H4 (cell line): Measurements from ENCODE around the gene ABLIM2. TPM values are rescaled to one million over a fixed set of nuclear protein-coding genes. Genes with fewer than 3 reads are reported as not detected.

Experiments used
- DNase-seq: peaks from one replicate; pipeline ENCODE4 v3.0.0-alpha.2; 2015; ENCODE audit warnings: low spot score
- total RNA-seq: library from RNA; depleted of rRNA; stranded (reverse); fragments of >200 nt; shearing (Covaris generic); gene quantifications from 2 replicates; pipeline ENCODE4 v1.2.3, GENCODE V29; 2014; rRNA removed

The ABLIM2 gene
- 0.29 and 0.43 TPM in 2 replicates for total RNA-seq

GRCh38 chr4:8158710-8159536 is at the start of gene ABLIM2:
Gene ABLIM2 (minus strand): TSS chr4:8158813. CDS start chr4:8158689, 124 bp downstream.
- DNase-seq, result peak; percentile 97

GRCh38 chr4:8207314-8207713 is 48.7 kb upstream of the ABLIM2 start:
- no peak for DNase-seq

DNA sequence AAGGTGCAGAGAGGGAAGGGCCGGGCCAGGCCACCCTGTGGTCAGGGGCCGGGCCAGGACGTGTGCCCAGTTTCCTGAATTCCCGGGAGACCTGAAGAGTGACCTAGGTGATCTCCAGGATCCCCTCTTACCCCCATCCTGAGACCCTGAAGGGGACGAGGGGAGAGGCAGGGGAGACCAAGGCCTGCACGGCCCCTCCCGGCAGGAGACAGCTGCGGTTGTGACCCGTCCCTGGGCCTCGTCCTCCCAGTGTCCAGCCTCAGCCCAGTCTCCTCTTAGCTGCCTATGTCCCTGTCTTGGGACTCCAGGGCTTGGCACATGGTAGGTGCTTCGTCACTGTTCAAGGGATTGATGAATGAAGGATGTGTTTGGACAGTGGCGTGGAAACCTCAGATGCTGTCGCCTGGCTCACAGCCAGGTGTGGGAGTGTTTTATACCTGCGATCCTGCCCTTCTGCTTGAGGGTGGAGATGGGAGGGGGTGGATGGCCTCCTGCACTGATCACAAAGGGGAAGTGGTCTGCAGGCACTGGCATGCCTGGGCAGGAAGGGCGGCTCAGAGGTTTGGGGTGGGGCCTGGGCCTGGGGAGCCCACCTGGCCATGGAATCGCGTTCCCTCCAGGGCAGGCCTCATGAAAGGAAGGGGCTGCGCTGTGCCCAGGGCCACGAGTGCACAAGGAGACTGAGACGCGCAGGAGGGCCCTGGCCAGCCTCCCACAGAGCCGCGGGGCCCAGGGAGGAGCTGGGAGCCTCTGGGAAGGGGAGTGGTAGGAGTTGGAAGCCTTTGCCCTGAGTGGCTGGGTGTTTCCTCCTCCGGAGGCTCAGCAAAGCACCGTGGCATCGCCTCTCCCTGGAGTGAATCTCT is 47.4 kb upstream of the ABLIM2 start:
- DNase-seq, result no peak

- no peak for DNase-seq
Observed at GRCh38 chr4:8205241-8205707, 46.7 kb upstream of the ABLIM2 start.

- no peak for DNase-seq
Observed at GRCh38 chr4:8204576-8205227, 46.1 kb upstream of the ABLIM2 start.

- no peak for DNase-seq
Observed at GRCh38 chr4:8203817-8204216, 45.2 kb upstream of the ABLIM2 start.

GRCh38 chr4:8203052-8203401 is 44.4 kb upstream of the ABLIM2 start:
- no peak for DNase-seq

DNA sequence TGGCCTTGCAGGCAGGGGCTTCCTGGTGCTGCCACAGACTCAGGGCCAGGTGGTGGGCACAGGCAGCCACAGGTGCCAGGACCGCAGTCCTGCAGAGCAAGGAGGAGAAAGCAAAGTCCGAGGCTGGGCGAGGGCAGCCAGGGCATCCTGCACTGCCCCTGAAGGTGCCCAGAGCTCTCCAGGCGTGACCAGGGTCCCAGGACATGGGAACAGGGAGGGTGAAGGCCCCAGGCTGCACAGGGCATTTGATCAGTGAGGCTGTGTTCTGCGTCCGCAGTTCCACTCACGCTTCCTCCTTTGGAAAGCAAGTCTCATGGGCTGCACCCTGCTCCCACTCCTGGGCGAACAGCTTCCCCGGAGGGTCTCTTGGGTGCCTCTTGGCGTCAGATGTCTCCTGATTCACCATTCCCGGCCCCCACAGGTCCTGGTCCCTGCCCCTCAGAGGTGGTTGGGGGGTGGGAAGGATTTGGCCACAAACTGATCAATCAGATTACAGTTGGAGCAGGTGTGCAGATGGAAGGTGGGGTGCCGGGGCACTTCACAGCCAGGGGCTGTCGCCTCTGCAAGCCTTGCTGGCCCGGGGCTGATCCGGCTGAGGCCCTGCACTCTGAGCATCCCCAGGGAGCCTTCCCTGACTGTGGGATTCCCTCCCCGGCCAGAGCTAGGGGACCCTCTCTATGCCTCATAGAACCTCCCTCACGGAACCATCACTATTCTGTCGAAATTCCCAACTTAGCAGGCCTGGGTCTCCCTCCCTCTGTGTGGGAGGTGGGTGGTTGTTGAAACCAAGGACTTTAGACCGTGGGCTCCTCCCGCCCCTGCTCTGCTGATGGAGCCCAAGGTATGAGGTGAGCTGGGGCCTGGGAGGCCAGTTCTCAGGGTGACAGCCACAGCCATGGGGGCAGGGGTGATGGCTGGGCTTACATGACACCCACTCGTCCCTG is 43.8 kb upstream of the ABLIM2 start:
- DNase-seq, result no peak

GRCh38 chr4:8201321-8201781 is 42.7 kb upstream of the ABLIM2 start:
- DNase-seq, result no peak

DNA sequence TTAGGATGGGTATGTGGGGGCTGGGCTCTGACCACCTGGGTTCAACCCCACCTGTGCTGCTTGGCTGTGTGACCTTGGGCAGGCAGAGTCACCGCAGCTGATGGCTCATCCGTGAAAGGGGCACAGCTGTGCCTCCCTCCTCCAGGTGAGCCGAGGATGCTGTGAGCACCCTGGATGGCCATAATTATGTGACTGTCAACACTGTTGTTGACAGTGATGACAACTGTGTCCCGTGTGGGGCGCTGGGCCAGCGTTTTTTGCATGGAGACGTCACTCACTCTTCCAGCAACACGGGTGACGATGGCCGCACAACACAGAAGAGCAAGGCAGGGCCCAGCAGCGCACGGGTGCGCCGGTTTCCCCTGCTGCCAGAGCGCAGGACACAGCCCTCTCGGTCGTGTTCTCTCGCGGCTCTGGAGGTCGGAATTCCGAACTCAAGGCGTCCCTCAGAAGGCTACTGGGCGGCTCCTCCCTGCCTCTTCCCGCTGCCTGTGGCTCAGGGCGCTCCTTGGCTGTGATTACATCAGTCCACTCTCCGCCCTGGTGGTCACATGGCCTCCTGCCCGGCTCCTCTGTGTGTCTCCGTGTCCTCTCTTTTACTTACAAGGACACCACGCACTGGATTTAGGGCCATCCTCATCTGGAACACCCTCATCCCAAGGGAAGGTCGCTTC is 41.8 kb upstream of the ABLIM2 start:
- peak; percentile 38 for DNase-seq

DNA sequence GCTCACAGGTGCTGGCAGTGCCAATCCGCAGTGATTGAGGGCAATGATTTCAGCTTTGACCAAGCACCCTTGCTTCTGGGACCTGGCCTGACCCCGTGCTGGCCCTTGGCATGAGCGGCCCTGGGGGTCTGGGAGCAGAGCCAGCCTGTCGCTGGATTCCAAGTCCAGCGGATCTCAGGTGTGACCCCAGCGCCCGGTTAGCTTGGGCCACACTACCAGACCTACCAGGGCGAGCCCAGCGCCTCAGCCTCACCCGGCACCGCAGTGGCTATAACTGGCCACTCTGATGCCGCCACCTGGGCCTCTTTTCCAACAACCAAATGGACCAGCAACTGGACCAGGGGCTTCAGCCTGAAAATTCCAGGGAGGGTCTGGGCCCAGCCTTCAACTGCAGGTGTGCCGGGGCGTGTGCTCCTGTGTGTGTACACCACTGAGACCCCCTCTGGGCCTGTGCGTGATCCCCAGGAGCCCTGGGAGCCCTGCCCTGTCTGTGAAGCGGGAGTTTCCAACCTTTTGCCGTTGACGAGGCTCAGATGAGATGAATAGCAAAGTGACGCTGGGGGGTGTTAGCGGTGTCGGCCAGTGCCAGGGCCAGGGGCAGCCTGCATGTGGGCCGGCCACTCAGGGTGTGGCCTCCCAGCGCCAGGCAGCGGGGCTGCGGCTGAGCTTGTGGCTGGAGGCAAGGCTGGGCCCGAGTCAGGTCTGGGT is 41.1 kb upstream of the ABLIM2 start:
- no peak for DNase-seq

- peak; percentile 95 for DNase-seq
Observed at GRCh38 chr4:8198906-8199593, 40.4 kb upstream of the ABLIM2 start, which contains the start of gene SH3TC1. Gene SH3TC1 (plus strand): TSS chr4:8199290. CDS start chr4:8205195, 5,905 bp downstream.

- DNase-seq, result no peak
Observed at GRCh38 chr4:8198206-8198905, 39.7 kb upstream of the ABLIM2 start.

- DNase-seq, result no peak
Observed at GRCh38 chr4:8197521-8197920, 38.9 kb upstream of the ABLIM2 start.

DNA sequence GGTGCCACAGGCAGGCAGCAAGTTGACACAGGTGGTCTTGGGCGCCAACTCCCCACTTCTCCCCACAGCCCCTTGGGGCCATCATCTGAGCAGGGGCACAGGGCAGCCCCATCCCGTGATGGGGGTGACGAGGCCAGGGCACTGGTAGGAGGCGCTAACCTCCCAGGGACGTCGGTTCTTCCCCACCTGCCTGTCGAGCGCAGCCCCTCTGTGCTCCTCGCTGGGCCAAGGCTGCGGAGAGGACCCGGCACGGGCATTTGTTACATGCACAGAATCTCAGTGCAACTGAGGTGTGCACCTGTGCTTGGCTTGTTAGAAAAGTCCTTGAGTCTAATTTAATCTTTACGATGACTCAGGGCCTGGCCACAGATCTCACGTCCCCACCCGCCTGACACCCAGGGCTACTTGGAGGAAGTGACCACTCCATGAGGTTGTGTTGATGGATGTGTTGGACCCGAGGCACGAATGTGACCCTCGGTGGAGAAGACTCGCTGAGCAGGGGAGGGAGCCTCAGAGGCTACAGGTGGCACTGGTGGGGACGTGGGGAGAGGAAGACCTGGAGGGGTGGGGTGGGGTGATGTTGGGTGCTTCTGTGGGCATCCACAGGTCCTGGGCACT is 37.3 kb upstream of the ABLIM2 start:
- no peak for DNase-seq

DNA sequence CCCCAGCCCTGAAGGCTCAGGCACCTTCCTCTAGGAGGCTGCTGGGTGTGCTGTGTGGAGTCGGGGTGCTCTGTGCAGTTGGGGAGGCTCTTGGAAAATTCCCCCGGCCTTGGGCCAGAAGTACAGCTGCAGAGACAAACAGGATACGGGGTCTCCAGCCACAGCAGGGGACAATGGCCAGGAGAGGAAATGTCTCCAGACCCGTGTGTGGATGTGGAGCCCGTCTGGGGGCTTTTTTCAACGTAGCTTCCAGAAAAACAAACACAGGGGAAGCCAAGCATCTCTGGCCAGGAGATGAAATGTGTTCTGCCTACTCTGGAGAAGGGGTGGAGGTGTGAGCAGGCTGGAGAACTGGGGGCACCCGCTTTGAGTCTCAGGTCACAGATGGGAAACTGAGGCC is 36.8 kb upstream of the ABLIM2 start:
- no peak for DNase-seq

DNA sequence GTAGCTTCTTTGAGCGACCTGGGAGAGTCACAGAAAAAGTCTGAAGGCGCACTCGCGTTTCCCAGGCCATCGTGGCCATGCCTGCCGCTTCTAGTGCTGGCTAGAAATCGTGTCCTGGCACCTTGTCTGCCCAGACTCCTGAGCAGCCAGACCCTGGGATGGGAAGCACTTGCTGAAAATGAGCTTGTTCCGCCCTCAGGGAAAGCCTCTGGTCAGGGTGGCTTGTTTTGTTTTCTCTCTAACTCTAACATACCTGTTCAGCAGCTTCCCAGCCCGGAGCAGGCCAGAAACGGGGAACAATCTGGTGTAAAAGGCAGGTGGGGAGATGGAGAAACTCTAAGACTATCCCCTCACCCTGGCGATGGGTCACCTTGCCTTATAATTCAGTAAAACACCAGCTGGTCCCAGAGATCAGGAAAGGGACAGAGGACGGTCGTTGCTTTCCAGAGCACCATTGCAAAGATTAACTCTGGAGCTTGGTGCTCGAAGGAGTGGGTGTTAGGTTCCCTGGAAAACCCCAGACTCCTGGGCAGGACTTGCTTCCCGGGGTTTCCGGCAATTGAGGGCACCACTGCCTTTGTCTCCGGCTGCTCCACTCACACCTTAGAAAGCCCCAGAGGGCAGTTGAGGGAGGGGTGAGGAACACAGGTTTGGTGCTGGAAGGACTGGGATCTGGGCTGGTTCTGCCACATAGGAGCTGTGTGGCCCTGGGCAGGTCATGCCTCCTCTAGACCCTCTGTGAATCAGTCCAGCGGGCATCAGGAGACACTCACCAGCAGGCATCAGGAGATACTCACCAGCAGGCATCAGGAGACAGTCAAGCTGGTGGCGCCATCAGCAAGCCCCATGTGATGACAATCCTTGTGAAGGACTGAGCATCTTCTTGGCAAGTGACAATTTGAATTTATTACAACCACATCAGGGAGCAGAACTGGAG is 36.0 kb upstream of the ABLIM2 start:
- DNase-seq, result no peak
